ENCODE results near the gene DMRT1. TPM values are rescaled to one million over a fixed set of nuclear protein-coding genes. Genes with fewer than 3 reads are reported as not detected.
A peak's percentile ranks its signal among the peaks of the same experiment; 100 is the strongest.

Gene DMRT1
- total RNA-seq, 2 donors from 2014 or later, result not detected

DNA sequence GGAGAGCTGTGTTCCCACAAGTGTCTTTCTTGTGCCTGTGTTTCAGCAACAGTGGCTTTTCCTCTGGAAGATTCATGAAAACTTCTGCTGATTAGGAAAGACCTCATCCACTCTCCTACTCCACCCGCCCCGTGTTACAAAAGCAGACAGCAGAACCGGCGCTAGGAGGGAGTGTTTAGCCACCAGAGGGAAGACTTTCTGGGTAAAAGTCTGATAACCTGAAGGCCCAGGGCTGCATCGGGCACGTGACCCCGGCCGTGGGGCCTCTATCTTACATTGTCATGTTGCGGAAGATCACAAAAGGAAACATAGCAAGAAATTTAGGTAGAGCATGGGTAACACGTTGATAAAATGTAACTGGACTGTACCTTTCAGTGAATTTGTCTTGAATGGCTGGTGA, 176.6 kb downstream of the DMRT1 start:
- ATAC-seq (peak in 1 of 2 donors; percentile 65), DNase-seq (no peak)
- intact Hi-C loops (cut with DNase I), result no loop called here

Other genes with a start within 250 kb of the DMRT1 start
- gene DMRT3, start 135.0 kb downstream of the DMRT1 start, total RNA-seq, result not detected
- gene DMRT2, start 208.7 kb downstream of the DMRT1 start, total RNA-seq, result under 1 TPM in 1 of 2 donors, not detected in 1; 0.68 TPM